ENCODE data around the gene MOCS3. TPM values are rescaled to one million over a fixed set of nuclear protein-coding genes. Genes with fewer than 3 reads are reported as not detected.

Gene MOCS3
- total and polyA plus RNA-seq, 2 of the 13 experiments (the other 11 are each of a cell fraction or from before 2014, with no cell fraction given): 3.7 to 8.4 TPM

DNA sequence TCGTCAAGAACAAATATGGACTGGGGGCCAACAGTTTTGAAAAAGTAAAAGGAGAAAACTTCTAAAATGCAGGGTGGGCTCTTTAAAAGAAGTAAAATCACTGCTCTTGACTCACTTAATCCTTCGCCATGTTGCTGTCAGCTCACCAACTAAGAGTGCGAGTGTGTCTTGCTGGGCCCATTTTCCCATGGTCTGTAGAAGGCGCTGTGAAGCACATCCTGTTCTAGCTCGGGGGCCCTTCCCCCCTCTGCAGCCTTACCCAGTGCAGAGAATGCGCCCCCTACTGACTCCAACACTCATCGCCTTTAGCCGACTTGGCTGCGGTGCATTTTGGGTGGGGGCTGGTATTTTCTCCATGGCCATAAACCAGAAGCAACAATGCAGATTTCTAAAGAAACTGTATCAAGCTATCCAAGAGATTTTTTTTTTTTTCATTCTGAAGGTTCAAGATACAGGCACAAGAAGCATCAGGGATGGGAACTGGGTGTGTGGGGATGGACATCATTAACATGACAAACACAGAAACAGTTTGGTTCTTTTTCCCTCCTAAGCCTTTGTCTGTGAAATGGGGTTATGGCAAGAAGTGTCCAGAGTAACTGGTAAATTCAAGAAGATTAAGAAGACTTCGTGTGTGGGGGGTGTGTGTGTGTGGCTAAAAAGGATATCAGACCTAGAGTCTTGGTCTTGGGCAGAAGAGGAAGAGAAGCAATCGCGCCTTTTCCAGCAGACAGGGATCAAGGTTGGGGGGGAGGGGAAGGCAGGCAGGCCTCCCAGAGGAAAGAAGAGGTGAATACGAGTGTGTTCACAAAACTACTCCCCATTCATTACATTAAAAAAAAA, 29.1 kb upstream of the MOCS3 start (continued):
- peak; percentile 74 for TF ChIP-seq ZNF609 (CRISPR knock-in tag; IDR thresholded peaks at IDR 0.05; ENCODE audit: borderline replicate concordance)
- TF ChIP-seq HDAC2 (CRISPR knock-in tag; IDR thresholded peaks at IDR 0.05): peak; percentile 96
- peak; percentile 80 for TF ChIP-seq MED8 (CRISPR knock-in tag; IDR thresholded peaks at IDR 0.05; ENCODE audit: insufficient replicate concordance)
- TF ChIP-seq ZMYM3 (CRISPR knock-in tag; IDR thresholded peaks at IDR 0.05): peak; percentile 97
- peak; percentile 86 for TF ChIP-seq RXRA (CRISPR knock-in tag; IDR thresholded peaks at IDR 0.05)
- no peak for TF ChIP-seq ZNF7 (CRISPR knock-in tag; IDR thresholded peaks at IDR 0.05)
- peak; percentile 77 for TF ChIP-seq KLF9 (CRISPR knock-in tag; IDR thresholded peaks at IDR 0.05; ENCODE audit: low read depth)
- TF ChIP-seq ISX (CRISPR knock-in tag; conservative IDR thresholded peaks at IDR 0.05): no peak
- TF ChIP-seq TEAD2 (CRISPR knock-in tag; IDR thresholded peaks at IDR 0.05): no peak
- TF ChIP-seq SNAPC2 (CRISPR knock-in tag; IDR thresholded peaks at IDR 0.05): no peak; the same call in 1 of the 2 replicates
- no peak for TF ChIP-seq TFE3 (CRISPR knock-in tag; IDR thresholded peaks at IDR 0.05)
- TF ChIP-seq BRCA1 (CRISPR knock-in tag; IDR thresholded peaks at IDR 0.05): no peak
- 0 out of 2 replicates have a peak, but pooled peaks have one; percentile 72 for TF ChIP-seq ZNF3 (CRISPR knock-in tag; IDR thresholded peaks at IDR 0.05)
- peak; percentile 72; the same call in 1 of the 2 replicates for TF ChIP-seq KDM5A (IDR thresholded peaks at IDR 0.05; ENCODE audit: borderline replicate concordance, low read length)
- TF ChIP-seq ZNF792 (CRISPR knock-in tag; IDR thresholded peaks at IDR 0.05): peak; percentile 95
- TF ChIP-seq ZNF205 (CRISPR knock-in tag; IDR thresholded peaks at IDR 0.05): peak; percentile 79; the same call in 1 of the 2 replicates
- TF ChIP-seq ZNF530 (CRISPR knock-in tag; IDR thresholded peaks at IDR 0.05; ENCODE audit: low read depth): no peak
- no peak for TF ChIP-seq ATF1 (CRISPR knock-in tag; IDR thresholded peaks at IDR 0.05)
- TF ChIP-seq, protein P1, sequence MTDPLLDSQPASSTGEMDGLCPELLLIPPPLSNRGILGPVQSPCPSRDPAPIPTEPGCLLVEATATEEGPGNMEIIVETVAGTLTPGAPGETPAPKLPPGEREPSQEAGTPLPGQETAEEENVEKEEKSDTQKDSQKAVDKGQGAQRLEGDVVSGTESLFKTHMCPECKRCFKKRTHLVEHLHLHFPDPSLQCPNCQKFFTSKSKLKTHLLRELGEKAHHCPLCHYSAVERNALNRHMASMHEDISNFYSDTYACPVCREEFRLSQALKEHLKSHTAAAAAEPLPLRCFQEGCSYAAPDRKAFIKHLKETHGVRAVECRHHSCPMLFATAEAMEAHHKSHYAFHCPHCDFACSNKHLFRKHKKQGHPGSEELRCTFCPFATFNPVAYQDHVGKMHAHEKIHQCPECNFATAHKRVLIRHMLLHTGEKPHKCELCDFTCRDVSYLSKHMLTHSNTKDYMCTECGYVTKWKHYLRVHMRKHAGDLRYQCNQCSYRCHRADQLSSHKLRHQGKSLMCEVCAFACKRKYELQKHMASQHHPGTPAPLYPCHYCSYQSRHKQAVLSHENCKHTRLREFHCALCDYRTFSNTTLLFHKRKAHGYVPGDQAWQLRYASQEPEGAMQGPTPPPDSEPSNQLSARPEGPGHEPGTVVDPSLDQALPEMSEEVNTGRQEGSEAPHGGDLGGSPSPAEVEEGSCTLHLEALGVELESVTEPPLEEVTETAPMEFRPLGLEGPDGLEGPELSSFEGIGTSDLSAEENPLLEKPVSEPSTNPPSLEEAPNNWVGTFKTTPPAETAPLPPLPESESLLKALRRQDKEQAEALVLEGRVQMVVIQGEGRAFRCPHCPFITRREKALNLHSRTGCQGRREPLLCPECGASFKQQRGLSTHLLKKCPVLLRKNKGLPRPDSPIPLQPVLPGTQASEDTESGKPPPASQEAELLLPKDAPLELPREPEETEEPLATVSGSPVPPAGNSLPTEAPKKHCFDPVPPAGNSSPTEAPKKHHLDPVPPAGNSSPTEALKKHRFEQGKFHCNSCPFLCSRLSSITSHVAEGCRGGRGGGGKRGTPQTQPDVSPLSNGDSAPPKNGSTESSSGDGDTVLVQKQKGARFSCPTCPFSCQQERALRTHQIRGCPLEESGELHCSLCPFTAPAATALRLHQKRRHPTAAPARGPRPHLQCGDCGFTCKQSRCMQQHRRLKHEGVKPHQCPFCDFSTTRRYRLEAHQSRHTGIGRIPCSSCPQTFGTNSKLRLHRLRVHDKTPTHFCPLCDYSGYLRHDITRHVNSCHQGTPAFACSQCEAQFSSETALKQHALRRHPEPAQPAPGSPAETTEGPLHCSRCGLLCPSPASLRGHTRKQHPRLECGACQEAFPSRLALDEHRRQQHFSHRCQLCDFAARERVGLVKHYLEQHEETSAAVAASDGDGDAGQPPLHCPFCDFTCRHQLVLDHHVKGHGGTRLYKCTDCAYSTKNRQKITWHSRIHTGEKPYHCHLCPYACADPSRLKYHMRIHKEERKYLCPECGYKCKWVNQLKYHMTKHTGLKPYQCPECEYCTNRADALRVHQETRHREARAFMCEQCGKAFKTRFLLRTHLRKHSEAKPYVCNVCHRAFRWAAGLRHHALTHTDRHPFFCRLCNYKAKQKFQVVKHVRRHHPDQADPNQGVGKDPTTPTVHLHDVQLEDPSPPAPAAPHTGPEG (CRISPR knock-in tag; IDR thresholded peaks at IDR 0.05): no peak

Measured in HepG2 (cell line).